SH-SY5Y (cell line): ENCODE results near the gene L3MBTL3.

Source experiments
- GATA2 ChIP-seq: IDR thresholded peaks from 2 replicates; pipeline ENCODE4 v1.6.1; 2011; ENCODE audit warnings: mild to moderate bottlenecking, low read depth, low read length
- GATA3 ChIP-seq: IDR thresholded peaks from 2 replicates; pipeline ENCODE4 v1.6.1; 2011; ENCODE audit warnings: low read depth, mild to moderate bottlenecking, low read length, moderate library complexity

GRCh38 chr6:130009146-130009545 lies 9.2 kb upstream of the L3MBTL3 start:
- no peak for TF ChIP-seq GATA2
- TF ChIP-seq GATA3: no peak
